Parathyroid adenoma (tissue), 2 donors: ENCODE results near the gene MYLK.
A peak's percentile ranks its signal among the peaks of the same experiment; 100 is the strongest.

ENCODE experiments used
- H2AFZ ChIP-seq: fragments of 300-600 bp; sonication (generic); one replicate; pipeline ENCODE4 v1.7.0; 2017; ENCODE audit warnings: antibody characterized with exemption, mild to moderate bottlenecking
- H3K27ac ChIP-seq: fragments of 300-600 bp; sonication (generic); one replicate; pipeline ENCODE4 v1.7.0; 2017
- H3K27me3 ChIP-seq: fragments of 300-600 bp; sonication (generic); one replicate; pipeline ENCODE4 v1.7.0; 2017; ENCODE audit warnings: low read length; ENCODE audit not compliant: control insufficient read depth, insufficient read depth
- H3K36me3 ChIP-seq: fragments of 300-600 bp; sonication (generic); one replicate; pipeline ENCODE4 v1.7.0; 2017; ENCODE audit warnings: low read length; ENCODE audit not compliant: control insufficient read depth, insufficient read depth
- H3K4me1 ChIP-seq: fragments of 300-600 bp; sonication (generic); one replicate; pipeline ENCODE4 v1.7.0; 2017; ENCODE audit warnings: control low read depth
- H3K4me2 ChIP-seq: fragments of 300-600 bp; sonication (generic); one replicate; pipeline ENCODE4 v1.7.0; 2017; ENCODE audit warnings: low read length
- H3K4me3 ChIP-seq: fragments of 300-600 bp; sonication (generic); one replicate; pipeline ENCODE4 v1.7.0; 2017; ENCODE audit warnings: low read depth, low read length
- H3K79me2 ChIP-seq: fragments of 300-600 bp; sonication (generic); one replicate; pipeline ENCODE4 v1.7.0; 2017; ENCODE audit warnings: control low read depth
- H3K9ac ChIP-seq: fragments of 300-600 bp; sonication (generic); one replicate; pipeline ENCODE4 v1.7.0; 2017; ENCODE audit warnings: mild to moderate bottlenecking
- H3K9me3 ChIP-seq: fragments of 300-600 bp; sonication (generic); one replicate; pipeline ENCODE4 v1.7.0; 2017; ENCODE audit warnings: low read length; ENCODE audit not compliant: control insufficient read depth
- TF ChIP-seq, protein P1 (sequence below): fragments of 300-600 bp; sonication (generic); IDR thresholded peaks from one replicate; pipeline ENCODE4 v1.7.0; 2017; ENCODE audit warnings: antibody characterized with exemption, mild to moderate bottlenecking
- donor health status: primary hyperparathyroidism.

The MYLK gene

DNA sequence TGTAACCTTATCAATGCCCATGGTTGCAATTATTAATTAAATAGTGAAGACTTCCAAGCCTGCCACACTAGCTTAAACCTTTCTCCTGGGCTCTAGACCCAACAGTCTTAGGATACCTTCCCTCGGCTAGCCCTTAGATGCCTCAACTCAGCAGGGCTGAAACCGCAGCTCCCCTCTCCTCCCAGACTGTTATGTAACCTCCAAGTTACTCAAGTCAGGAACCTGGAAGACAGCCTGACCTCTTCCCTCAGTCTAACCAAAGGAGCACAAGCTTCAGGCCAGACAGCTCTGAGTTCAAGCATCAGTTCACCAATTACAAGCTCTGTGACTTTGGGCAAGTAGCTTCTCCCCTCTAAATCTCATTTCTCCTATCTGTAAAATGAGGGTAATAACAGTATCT is 228.7 kb downstream of the MYLK start:
- no peak overlapping the region for H3K4me2 ChIP-seq
- no peaks in the 10 kb centered on the region for H3K27me3 ChIP-seq
- no peak overlapping the region for H2AFZ ChIP-seq
- H3K36me3 ChIP-seq, result no peaks in the 10 kb centered on the region
- no peaks in the 10 kb centered on the region for H3K79me2 ChIP-seq
- TF ChIP-seq, protein P1, sequence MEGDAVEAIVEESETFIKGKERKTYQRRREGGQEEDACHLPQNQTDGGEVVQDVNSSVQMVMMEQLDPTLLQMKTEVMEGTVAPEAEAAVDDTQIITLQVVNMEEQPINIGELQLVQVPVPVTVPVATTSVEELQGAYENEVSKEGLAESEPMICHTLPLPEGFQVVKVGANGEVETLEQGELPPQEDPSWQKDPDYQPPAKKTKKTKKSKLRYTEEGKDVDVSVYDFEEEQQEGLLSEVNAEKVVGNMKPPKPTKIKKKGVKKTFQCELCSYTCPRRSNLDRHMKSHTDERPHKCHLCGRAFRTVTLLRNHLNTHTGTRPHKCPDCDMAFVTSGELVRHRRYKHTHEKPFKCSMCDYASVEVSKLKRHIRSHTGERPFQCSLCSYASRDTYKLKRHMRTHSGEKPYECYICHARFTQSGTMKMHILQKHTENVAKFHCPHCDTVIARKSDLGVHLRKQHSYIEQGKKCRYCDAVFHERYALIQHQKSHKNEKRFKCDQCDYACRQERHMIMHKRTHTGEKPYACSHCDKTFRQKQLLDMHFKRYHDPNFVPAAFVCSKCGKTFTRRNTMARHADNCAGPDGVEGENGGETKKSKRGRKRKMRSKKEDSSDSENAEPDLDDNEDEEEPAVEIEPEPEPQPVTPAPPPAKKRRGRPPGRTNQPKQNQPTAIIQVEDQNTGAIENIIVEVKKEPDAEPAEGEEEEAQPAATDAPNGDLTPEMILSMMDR, result no peak
- H3K9me3 ChIP-seq, result no peaks in the 10 kb centered on the region
- no peak overlapping the region for H3K4me3 ChIP-seq
- H3K9ac ChIP-seq, result no peak overlapping the region
- H3K4me1 ChIP-seq, result peaks cover 6% of the 10 kb centered on the region
- no peak overlapping the region for H3K27ac ChIP-seq

DNA sequence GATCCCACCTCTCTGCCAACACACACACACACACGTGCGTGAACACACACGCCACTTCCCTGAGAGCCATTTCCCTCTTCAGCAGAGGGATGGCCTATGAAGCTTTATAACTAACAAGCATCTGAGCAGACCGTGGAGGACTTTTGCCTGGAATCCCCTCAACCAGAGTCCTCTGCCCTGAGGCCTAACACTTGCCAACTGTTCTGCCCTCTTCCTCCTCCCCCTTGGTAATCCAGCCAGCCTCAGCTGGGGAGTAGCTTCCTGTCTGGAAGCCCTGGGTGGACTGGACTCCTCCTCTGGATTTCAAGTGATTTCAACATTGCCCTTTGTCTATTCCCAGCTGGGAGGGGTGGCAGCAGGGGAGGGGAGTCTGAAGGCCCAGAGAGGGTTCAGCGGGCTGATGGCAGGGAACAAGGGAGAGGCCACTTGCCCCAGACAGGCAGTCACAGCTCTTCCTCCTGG is 230.9 kb downstream of the MYLK start:
- H2AFZ ChIP-seq, result no peak overlapping the region
- no peaks in the 10 kb centered on the region for H3K9me3 ChIP-seq
- H3K27me3 ChIP-seq, result no peaks in the 10 kb centered on the region
- TF ChIP-seq, protein P1, result no peak
- H3K79me2 ChIP-seq, result no peaks in the 10 kb centered on the region
- no peak overlapping the region for H3K4me2 ChIP-seq
- no peak overlapping the region for H3K4me3 ChIP-seq
- no peak overlapping the region for H3K9ac ChIP-seq
- H3K36me3 ChIP-seq, result no peaks in the 10 kb centered on the region
- no peaks in the 10 kb centered on the region for H3K4me1 ChIP-seq
- H3K27ac ChIP-seq, result peak overlapping the region; percentile 29

DNA sequence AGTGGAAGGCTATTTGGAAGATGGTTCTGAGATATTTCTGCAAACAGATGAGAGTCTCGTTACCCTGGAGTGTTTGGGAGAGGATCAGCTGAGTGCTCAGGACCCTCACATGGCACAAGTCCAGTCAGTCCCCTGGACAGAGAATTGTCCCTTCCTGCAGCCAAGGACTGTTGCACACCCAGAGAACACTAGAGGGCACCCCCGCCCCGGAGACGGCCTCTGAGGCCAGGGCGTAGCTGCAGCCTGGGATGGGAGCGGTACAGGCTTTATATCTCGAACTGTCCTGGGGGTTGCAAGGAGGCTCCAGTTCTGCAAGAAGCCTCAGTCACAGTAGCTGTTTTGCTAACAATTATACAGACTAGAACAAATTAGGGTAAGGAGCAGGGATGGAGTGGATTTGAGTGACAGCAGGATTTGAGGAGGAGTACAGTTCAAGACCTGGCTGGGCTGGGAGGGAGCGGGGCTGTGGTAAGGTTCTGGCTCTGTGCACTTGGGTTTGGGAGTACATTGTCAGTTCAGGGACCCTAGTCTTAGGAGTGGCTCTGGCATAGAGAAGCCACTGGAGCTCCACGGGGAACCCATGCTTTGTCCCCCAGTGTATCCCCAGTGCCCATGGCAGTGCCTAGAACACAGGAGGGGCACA is 231.7 kb downstream of the MYLK start:
- Histone ChIP-seq H3K9ac (no peak overlapping the region), H3K4me3 (no peak overlapping the region)

DNA sequence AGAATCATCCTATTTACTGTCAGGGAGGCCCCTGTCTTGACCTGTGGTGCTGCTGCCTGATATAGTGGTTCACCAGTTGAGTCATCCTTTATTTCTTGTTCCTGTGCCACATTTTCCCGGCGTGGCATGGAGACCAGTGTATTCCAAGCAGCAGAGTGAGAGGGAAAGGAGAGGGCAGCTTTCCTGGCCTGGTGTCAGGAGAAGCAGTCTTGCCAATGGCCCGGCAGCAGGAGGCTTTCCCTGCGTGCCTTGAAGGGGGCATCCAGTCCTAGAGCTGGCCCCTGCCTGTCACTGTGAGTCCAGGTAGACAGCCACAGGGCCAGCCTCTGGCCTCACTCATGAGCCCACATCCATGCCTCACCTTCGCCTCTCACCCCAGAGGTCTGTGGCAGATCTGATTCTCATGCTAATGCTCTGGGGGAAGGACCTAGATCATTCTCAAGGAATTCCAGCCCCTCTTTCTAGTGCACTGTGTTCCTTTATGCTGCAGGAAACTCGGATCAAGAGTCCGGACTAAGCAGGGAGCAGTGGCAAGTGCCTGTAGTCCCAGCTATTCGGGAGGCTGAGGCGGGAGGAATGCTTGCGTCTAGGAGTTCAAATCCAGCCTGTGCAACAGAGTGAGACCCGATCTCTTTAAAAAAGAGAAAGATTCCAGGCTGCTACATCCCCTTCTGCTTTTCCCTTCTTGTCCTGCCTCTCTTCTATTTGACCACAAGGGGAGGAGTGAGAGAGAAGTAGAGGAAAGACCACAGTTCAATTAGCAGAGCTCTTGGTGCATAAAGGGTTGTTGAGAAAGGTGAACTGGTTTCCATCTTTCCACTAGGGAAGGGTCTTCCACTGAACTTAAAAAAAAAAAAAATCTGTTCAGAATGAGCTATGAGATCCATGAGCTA is 232.4 kb downstream of the MYLK start:
- no peaks in the 10 kb centered on the region for H3K36me3 ChIP-seq
- H3K4me2 ChIP-seq, result no peak overlapping the region
- no peaks in the 10 kb centered on the region for H3K27me3 ChIP-seq
- H3K4me1 ChIP-seq, result no peaks in the 10 kb centered on the region
- no peaks in the 10 kb centered on the region for H3K79me2 ChIP-seq
- no peak overlapping the region for H3K4me3 ChIP-seq
- H3K9ac ChIP-seq, result no peak overlapping the region
- H3K27ac ChIP-seq, result no peak overlapping the region
- no peak overlapping the region for H2AFZ ChIP-seq
- no peaks in the 10 kb centered on the region for H3K9me3 ChIP-seq
- TF ChIP-seq, protein P1, result no peak

More for the DNA sequence above, 231.7 kb downstream of the MYLK start:
- Histone ChIP-seq H3K9me3 (no peaks in the 10 kb centered on the region), H3K79me2 (no peaks in the 10 kb centered on the region), H3K36me3 (no peaks in the 10 kb centered on the region), H3K27ac (no peak overlapping the region), H2AFZ (no peak overlapping the region), H3K4me2 (no peak overlapping the region), H3K4me1 (no peaks in the 10 kb centered on the region), H3K27me3 (no peaks in the 10 kb centered on the region)
- TF ChIP-seq, protein P1, result peak; percentile 93
